NK-92 (cell line): Measurements from ENCODE around the gene CH25H.
"Not testable (repeated sequence)": the region's sequence is repeated elsewhere in the genome, so short reads cannot be mapped to it uniquely, and the experiment has no call there.

Experiments
- DNase-seq: peaks from one replicate; lab custom pipeline; 2025; ENCODE audit not compliant: unreplicated experiment; lab: John Stamatoyannopoulos, UW

The CH25H gene, protein sequence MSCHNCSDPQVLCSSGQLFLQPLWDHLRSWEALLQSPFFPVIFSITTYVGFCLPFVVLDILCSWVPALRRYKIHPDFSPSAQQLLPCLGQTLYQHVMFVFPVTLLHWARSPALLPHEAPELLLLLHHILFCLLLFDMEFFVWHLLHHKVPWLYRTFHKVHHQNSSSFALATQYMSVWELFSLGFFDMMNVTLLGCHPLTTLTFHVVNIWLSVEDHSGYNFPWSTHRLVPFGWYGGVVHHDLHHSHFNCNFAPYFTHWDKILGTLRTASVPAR

DNA sequence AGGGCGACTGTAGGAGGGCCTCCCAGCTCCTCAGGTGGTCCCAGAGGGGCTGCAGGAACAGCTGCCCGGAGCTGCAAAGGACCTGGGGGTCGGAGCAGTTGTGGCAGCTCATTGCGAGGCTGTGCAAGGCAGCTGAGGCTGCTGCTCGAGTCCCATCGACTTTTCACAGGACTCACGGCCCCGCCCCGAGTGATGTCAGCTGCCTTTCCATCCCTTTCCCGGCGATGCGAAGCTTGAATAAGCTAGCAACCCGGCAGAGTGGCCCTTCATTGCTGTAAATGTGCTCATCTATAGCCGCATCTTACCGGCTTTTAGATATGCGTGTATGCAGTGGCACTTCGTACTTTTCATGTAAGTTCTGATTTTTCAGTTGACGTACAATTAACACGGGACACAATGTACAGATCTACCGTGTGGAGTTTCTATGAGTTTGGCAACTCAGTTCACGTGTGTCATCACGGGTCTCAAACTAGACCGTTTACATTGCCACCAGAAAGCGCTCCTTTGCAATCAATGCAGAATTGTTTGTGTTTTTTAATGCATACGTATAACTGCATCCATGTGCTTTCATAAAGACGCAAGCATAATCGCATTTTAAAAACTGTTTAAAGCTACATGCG, at the start of gene CH25H:
Gene CH25H (minus strand): TSS at position 137 of the 620 bp plus-strand sequence. CDS start 25 bp downstream, at position 112.
- DNase-seq, result no peak

DNA sequence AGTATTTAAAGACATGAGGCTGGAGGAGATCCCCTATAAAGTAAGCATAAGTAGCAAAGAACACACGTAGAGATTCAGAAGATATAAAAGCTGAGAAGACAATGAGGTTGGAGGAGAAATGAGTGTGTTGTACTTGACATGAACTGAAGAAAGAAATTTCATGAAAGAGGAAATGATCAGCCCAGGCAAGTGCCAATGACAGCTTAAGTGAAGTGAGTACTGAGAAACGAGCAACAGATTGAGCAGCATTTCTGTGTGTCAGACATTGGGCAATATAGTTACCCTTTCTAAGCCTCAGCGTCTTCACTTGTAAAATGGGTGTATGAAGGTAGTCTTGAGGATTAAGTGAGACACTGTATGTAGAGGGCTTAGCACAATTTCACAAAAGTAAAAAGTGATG, 49.2 kb upstream of the CH25H start:
- DNase-seq, result no peak

DNA sequence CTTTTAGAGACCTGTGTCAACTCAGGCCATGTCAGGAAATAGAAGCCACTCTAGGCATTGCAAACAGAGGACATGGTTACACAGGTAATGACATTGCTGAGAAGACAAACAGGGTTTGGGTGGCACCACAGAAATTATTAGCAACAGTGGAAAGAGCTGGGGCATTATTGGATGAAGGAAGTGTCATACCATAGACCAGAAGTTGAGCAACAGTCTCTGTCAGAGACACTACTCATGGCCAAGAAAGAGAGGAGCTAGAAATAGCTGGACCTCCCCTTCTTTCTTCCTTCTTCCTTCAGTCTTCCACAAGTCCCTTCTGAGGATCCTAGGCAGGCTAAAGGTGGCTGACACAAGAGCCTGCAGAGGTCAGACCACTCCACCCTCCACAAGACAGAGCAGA, 48.7 kb upstream of the CH25H start:
- no peak for DNase-seq

DNA sequence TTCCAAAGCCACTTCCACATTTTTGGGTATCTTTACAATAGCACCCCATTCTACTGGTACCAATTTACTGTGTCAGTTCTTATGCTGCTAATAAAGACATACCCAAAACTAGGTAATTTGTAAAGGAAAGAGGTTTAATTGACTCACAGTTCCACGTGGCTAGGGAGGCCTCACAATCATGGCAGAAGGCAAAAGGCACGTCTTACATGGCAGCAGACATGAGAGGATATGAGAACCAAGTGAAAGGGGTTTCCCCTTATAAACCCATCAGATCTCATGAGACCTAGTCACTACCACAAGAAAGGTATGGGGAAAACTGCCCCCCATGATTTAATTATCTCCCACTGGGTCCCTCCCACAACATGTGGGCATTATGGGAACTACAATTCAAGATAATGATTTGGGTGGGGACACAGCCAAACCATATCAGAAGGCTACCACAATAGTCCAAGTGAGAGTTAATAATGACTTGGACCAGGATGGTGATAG, 48.0 kb upstream of the CH25H start:
- DNase-seq, result not testable (repeated sequence)

DNA sequence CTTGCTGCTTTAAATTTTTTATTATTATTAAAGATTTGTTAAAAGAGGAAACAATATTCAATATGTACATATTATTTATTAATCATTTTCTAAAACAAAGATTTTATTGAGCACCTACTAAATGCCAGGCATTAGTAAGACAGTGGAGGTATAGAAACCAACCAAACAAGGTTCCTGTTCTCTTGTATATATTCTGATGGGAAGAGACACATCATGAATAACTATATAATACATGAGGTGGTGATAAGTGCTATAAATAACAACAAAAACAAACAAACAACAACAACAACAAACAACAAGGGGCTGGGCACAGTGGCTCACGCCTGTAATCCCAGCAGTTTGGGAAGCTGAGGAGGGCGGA, 45.1 kb upstream of the CH25H start:
- no peak for DNase-seq

DNA sequence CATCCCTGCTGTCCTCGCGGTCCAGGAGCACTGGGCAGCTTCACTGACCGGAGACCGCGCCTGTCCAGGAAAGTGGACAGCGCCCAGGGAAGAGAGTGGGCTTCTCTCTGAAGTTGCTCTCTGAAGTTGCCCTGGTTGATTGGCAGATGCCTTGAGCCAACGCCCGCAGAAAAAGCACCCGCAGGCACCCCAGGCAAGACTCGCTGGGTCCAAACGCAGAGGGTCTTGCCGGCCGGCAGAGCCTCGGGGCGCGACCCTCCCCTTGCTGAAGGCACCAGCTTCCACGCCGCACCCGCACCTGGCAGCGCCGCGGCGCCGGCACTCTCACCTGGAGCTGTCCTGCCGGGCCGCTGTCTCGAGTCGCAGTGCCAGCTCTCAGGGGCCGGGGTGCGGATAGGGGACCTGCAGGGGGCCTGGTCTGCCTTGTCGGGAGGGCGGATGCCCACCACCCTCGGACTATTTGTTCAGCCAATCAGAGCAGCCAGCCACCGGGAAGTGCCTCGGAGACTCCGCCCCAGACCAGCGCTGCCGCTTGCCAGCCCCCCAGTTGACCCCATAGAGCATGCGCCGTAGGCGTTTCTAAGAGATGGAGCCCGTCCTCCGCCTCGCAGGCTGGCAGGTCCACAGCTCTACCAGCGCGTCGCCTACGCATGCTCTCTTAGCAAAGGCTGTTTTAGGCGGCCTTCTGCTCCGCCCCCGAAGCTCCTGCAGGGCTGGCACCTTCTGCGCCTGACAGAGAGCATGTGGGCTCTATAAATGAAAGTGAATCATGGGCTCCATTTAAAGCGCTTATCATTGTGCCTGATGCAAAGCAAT, 44.5 kb upstream of the CH25H start, which contains the start of gene LIPA:
Gene LIPA (minus strand): TSS at position 367 of the 816 bp plus-strand sequence. CDS start 4,127 bp downstream, outside the sequence.
- peak; percentile 81 for DNase-seq

DNA sequence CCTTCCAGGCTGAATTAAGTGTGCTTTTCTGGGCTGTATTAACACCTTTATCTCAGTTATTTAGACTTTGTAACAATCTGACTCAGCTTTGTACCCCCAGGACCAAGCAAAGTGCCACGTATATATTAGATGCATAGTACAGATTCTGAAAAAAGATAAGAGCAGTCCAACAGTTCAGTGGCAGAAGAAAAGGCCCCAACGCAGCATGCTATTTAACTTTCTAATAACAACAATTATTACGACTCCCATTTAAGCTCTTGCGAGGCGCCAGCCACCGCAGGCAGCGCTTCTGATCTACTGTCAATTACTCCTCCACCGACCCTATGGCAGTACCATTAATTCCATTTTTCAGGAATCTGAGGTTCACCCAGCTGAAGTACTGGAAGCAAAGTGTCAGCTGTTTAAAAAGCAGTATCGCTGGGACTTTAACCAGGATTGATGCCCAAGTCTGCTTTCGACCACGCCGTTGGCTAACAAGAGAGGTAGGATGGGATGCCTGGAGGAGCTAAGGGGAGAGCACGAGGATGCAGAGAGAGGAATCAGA, 43.8 kb upstream of the CH25H start:
- no peak for DNase-seq

DNA sequence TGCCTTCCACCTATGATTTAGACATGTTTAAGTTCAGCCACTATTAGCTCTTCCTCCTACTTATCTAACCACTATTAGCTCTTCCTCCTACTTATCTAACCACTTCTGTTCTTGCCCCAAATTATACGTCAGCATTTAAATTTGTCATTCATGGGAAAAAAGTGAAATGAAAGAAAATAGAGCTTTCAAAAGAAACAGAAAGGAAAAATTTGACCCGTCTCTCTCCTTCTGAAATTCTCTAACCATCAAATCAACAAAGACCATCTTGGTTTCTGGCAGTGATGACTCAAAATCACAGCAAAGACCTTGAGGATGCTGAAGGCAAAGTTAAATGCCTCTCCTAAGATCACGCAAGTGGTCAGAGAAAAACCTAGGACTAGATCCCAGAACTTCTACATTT, 41.9 kb upstream of the CH25H start:
- no peak for DNase-seq

DNA sequence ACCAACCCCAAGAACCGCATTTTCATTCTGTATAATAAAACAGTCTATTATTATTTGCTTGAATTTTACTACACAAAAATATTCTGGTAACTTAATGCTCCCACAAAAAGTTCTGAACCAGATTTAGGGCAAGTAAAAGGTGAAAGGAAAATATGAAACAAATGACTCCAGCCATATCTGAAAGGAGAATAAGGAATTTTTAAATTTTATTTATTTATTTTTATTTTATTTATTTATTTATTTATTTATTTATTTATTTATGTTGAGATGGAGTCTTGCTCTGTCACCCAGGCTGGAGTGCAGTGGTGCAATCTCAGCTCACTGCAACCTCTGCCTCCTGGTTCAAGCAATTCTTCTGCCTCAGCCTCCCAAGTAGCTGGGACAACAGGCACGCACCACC, 40.5 kb upstream of the CH25H start:
- DNase-seq, result not testable (repeated sequence)

DNA sequence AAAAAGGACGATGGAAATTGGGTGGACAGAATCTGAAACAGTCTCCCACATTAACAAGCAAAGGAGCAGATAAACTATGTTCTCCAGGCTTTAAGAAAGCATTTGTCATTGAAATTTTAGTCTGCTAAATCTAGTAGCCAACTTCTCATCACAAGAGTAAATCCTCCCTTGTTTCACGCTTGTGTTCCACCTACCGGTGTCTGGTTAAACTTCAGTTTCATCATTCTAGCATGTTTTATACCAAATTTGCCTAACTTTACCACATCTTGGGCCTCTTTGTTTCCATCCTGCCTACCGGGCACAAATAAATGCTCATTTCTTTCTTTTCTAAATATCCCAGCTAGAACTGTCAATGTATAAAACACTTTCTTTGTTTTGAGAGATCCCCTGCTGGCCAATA, 38.7 kb upstream of the CH25H start:
- DNase-seq, result no peak

DNA sequence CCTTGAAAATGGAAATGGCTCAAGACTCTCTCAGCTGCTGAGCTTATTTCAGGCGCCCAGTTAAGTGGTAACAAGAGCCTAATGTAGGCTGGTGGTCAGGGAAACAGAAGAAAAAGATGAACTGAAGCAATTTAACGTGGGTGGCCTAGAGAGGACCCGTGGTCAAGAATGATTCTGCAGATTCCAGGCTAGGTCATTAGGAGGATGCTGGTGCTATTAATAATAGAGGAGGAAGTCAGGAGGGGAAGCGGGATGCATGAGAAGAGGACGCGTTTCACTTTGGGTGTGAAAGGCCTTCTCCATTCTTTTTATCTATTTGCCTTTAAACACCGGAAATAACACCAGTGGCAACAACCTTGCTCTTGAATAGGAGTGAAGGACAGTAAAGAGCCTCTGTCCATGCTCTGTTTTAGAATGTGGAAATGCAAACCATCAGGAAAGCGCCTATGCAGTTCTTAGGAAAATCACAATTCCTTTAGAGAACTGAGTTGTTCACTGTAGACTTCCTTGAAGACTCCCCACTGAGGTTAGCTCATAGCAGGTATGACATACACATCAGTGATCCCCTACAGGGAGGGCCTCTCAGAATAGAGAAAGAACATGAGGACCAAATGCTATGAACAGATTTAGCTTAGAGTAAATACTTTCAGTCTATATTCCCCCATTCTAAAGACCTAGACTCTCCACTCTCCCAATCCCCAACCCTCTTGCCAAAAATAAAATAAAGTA, 35.9 kb upstream of the CH25H start:
- no peak for DNase-seq

DNA sequence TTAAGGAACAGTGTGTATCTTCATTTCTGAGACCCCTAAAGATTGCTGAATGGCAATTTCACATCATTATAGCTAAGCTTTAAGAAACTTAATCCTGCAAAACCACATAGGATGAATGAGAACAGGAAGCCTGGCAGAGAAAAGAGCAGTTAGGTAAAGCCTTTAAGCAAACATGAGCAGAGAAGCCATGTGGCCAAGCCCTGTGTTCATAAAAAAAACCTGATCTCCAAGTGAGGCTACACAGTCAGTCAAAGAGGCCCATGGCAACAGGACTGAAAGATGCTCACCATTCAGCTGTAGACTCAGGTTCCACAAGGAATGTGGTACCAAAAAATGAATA, 35.2 kb upstream of the CH25H start:
- DNase-seq, result no peak

DNA sequence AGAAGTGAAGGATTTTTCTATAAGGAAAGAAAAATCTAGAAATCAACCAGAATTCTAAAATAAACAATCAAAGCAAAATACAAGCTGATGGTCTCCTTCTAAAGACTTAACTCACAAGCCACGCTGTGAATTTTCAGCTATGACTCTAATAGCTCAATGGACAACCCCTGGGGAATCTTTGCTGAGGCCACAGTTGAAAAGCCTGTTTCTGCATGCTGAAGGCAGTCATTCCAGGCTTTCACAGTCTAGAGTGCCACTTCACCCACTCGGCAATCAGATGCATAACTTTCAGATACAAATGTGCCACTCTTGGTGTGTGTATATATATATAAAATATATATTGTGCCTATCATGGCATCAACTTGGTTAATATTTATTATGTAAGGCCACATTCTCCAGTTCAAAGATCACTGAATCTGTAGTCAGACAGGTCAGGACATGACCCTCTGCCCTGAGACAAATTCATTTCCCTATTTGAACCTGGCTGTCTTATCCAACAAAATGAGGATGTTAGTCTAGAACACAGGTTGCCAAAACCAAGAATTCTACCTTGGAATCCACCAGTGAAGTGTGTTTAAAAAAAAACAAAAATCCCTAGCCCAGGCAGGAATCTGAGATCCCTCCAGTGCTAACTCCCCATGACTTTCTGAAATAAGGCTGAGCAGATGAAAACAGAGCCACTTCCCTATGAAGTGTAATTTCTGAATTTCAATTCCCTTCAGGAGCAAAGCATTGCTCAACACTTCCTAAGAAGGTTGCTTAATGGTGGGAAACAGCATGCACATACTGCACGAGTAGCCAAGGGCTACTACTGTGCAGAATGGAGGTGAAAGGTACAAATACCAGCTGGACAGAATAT, 34.6 kb upstream of the CH25H start:
- DNase-seq, result no peak

DNA sequence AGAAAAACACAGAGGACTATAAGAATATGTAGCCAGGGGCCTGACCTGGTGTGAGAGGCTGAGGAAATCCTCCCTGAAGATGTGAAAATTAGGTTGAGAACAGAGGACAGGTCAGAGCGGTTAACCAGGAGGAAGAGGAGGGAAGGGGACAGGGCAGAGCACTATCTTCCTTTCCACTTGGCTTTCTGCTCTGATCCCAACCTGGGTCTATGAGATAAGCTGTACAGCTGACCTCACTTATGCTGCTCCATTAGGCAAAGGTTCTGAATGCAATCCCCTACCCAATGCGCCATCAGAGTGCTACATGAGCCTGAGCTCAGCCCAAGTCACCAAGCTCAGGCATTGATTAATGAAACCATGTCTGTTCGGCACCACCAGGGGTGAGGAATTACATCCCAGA, 33.9 kb upstream of the CH25H start:
- no peak for DNase-seq

DNA sequence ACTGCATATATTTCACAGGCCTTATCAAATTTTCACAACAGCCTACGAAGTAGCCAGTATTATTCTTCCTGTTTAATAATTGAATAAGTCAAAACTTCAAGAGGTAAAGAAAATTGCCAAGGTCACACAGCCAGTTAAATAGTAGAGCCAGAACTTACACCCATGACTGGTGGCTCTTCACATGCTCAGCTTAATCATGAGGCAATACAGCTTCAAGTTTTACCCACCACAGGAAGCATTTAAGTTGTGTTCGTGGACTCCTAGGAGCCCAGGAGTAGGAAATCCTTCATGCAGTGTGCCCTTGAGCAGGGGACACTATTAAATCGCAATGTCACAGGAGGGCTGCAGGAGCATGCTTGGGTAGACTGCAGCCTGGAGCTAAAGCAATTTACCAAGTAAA, 33.4 kb upstream of the CH25H start:
- no peak for DNase-seq

DNA sequence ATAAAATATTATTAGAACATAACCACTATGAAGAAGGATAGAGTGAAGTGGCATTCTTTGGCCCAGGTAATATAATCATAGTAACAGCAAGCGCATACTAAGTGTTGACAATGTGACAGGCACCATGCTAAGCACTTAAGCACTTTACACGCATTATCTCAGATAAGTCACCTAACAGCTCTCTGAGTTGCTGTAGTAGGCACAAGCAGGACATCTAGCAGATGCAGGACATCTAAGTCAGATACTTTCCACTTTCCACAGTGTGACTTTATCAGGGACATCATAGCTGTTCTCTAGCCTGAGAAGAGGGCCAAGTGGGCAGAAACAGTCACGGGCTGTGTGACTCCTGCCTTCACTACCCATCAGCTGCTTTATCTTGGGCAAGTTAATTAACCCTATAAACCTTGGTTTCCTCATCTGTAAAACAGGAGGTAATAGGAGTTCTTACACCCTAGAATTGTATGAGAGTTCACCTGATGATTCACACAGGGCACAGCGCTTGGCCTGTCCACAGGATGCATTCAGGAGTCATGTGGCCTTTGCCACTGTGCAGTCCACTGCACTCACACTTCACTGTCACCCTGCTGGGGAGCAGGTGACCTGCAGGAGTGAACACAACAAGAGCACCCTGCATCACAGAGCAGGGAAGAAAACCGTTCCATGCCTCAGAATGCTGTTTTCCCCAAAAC, 32.0 kb upstream of the CH25H start:
- DNase-seq, result no peak

DNA sequence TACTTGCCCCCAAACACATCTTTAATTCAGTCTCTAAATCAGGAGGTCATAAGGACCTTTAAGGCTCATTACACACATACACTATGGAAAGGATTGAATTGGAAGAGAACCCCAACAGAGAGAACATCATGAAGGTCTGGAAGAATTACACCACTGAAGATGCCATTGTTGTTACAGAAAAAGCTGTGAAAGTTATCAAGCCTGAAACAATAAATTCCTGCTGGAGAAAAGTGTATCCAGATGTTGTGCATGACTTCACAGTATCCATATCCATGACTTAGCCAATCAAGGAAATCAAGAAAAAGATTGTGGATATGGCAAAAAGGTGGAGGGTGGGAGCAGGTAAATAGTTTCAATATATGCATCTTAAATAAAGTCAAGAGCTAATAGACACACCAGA, 30.7 kb upstream of the CH25H start:
- no peak for DNase-seq

DNA sequence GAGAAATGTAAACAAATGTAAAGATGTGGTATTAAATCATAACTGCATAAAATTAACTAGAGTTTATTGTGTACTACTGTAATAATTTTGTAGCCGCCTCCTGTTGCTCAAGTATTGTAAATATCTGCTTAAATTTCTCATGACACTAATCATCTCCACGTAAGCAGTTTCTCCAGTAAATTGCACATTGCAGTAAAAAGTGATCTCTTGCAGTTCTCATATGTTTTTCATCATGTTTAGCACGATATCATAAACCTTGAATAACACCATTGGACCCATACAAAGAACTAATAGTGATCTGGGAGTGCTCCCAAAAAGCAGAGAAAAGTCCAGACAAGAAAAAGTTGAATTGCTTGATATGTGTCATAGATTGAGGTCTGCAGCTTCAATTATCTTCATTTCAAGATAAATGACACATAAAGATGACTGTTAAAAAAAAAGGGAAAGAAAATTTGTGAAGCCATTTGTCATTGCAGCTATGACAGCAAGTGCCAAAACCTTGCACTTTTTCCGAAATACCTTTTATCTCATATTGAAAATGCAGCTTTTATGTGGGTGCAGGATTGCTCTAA, 29.2 kb upstream of the CH25H start:
- no peak for DNase-seq
